PFSK-1 (cell line): Measurements from ENCODE around the gene TCIRG1.

Experiments used
- FOXP2 ChIP-seq: optimal IDR thresholded peaks from 2 replicates; pipeline ENCODE3; 2011; ENCODE audit warnings: borderline replicate concordance, control low read depth, inconsistent platforms; ENCODE audit not compliant: insufficient read depth; ENCODE audit errors: extremely low read length, extremely low read depth
- POLR2AphosphoS5 ChIP-seq: IDR thresholded peaks from 2 replicates; pipeline ENCODE4 v1.6.1; 2012; ENCODE audit warnings: low read depth, mild to moderate bottlenecking, control low read depth, low read length, moderate library complexity
- REST ChIP-seq, 2 experiments: IDR thresholded peaks; 2 replicates each; pipeline versions ENCODE4 v1.6.1 to v1.8.0; 2011 to 2012; ENCODE audit warnings: low read depth in 2 of 2, low read length in 2 of 2, control low read depth in 1 of 2, inconsistent platforms in 1 of 2, mild to moderate bottlenecking in 1 of 2, moderate library complexity in 1 of 2; ENCODE audit not compliant: insufficient read depth in 1 of 2
- SIN3A ChIP-seq: IDR thresholded peaks from 2 replicates; pipeline ENCODE4 v1.6.1; 2012; ENCODE audit warnings: mild to moderate bottlenecking, low read length, moderate library complexity, borderline replicate concordance; ENCODE audit not compliant: insufficient read depth
- TAF1 ChIP-seq: IDR thresholded peaks from 2 replicates; pipeline ENCODE4 v1.6.1; 2012; ENCODE audit warnings: low read length, control low read depth, borderline replicate concordance; ENCODE audit not compliant: insufficient read depth

Gene TCIRG1

DNA sequence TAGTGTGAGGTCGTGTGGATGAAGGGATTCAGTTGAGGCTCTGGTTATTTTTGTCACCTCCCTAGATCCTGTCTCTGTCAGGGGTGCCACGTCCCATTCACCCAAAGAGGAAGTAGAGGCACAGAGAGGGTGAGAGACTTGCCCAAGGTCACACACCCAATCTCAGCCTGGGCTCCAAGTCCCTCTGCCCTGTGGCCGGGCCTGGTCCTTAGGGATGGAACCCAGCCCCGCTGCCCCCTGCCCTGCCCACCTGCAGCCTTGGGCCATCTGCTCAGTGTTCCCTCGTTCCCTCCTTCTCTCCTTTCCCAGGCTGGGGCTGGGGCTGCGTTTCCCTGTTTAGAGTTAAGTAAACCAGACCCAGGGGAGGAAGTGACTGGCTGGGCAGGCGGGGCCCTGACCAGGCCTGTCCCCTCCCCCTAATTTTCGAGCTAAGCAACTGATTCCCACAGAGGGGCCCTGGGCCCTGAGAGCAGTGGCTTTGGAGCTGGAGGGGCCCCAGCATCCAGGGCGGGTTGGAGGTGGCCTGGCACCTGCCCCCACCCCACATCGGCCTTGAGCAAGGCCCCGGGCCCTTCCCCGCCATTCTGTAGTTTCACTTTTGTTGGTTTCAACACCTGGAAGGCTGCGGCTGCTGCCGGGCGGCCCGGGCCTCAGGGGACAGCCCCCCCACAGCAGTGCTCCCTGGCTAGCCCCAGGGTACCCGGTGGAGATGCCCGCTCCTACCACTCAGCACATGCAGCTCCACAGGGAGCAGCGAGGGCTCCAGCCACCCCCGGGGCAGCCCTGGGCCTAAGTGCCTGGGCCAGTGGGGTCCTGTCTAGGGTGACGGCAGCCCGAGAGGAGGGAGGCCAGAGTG lies 1.5 kb downstream of the TCIRG1 start:
- TF ChIP-seq FOXP2: no peak
- TF ChIP-seq REST (IDR thresholded peaks at IDR 0.05; ENCODE audit: insufficient read depth in 1 of 2, low read depth in 2 of 2, low read length in 2 of 2): no peak
- no peak for TF ChIP-seq SIN3A
- TF ChIP-seq TAF1: no peak

DNA sequence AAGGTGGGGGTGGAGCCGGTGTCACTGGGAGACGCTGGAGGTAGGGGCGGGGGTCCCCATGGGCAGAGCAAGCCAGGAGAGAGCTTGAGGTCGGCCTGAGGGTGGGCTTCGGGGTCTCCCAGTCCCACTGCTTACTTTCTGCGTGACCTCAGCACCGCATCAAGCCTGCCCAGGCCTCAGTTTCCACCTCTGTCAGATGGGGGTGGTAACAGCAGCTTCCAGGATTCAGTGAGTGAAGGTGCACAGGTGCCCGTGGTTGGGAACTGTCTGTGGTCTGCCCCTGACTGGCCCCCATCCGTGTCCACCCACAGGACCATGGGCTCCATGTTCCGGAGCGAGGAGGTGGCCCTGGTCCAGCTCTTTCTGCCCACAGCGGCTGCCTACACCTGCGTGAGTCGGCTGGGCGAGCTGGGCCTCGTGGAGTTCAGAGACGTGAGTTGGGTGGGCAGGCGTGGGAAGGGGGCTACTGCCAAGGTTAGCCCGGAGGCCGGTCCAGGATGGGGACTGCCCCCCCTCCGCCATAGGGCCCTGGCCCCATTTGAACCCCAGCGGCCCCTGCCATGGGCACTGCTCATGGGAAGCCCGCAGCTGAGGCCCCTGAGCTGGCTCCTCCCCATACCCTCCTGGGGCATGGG lies 2.2 kb downstream of the TCIRG1 start:
- TF ChIP-seq SIN3A: no peak
- TF ChIP-seq REST (IDR thresholded peaks at IDR 0.05; ENCODE audit: insufficient read depth in 1 of 2, low read depth in 2 of 2, low read length in 2 of 2): no peak
- no peak for TF ChIP-seq TAF1
- no peak for TF ChIP-seq FOXP2
- no peak for TF ChIP-seq POLR2AphosphoS5

DNA sequence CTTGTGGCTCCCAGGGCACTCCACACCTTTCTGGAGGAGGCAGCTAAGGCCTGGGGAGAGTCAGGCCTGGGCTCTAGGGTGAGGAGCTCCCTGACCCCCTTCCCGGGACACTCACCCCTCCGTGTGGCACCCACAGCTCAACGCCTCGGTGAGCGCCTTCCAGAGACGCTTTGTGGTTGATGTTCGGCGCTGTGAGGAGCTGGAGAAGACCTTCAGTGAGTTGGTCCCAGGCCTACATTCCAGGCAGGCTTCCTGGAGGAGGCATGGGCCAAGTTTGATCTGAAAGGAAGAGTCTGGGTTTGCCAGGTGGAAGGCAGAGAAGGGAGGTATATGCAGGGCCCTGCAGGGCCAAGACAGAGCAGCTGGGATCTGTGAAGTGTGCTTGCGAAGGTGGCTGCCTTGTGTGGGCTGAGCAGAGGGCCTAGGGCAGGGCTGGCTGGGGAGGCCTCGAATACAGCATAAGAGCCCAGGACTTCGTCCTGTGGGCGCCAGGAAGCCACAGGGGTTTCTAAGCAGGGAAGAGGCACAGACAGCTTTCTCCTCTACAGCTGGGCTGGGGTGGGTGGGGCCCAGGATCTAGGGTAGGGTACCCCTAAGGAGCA lies 2.9 kb downstream of the TCIRG1 start:
- TF ChIP-seq POLR2AphosphoS5 (no peak), SIN3A (no peak), REST (IDR thresholded peaks at IDR 0.05; ENCODE audit: insufficient read depth in 1 of 2, low read depth in 2 of 2, low read length in 2 of 2) (no peak), TAF1 (no peak), FOXP2 (no peak)

DNA sequence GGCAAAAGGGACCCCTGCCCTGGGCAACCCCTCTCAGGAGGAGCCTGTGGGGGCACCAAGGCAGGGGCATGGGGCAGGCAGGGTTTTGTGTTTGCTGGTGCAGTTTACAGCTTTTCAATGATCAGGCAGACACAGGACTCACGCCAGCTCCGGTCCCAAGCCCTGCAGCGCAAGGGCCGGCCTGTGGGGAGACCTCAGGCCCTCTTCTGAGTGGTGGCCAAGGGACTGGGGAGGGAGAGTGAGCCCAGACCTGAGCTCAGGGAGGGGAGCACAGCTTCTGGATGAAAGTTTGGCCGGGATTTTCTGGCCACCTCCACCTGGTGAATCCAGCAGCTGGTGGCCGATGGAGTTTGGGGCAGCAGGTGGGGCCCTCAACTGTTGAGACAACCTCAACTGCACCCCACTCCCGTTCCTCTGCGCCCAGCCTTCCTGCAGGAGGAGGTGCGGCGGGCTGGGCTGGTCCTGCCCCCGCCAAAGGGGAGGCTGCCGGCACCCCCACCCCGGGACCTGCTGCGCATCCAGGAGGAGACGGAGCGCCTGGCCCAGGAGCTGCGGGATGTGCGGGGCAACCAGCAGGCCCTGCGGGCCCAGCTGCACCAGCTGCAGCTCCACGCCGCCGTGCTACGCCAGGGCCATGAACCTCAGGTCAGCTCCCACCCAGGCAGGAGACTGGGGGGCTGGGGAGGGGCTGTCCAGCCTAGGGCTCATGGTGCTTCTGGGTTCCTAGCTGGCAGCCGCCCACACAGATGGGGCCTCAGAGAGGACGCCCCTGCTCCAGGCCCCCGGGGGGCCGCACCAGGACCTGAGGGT lies 3.6 kb downstream of the TCIRG1 start:
- TF ChIP-seq REST (IDR thresholded peaks at IDR 0.05; ENCODE audit: insufficient read depth in 1 of 2, low read depth in 2 of 2, low read length in 2 of 2) (no peak), TAF1 (no peak), SIN3A (no peak), POLR2AphosphoS5 (no peak), FOXP2 (no peak)
